CMK (cell line): Measurements from ENCODE around the gene PRRT3.
"Not testable (repeated sequence)": the region's sequence is repeated elsewhere in the genome, so short reads cannot be mapped to it uniquely, and the experiment has no call there.

Experiments
- DNase-seq: peaks from one replicate; pipeline ENCODE4 v3.0.0-alpha.2; 2010; ENCODE audit warnings: low read depth

PRRT3 gene

DNA sequence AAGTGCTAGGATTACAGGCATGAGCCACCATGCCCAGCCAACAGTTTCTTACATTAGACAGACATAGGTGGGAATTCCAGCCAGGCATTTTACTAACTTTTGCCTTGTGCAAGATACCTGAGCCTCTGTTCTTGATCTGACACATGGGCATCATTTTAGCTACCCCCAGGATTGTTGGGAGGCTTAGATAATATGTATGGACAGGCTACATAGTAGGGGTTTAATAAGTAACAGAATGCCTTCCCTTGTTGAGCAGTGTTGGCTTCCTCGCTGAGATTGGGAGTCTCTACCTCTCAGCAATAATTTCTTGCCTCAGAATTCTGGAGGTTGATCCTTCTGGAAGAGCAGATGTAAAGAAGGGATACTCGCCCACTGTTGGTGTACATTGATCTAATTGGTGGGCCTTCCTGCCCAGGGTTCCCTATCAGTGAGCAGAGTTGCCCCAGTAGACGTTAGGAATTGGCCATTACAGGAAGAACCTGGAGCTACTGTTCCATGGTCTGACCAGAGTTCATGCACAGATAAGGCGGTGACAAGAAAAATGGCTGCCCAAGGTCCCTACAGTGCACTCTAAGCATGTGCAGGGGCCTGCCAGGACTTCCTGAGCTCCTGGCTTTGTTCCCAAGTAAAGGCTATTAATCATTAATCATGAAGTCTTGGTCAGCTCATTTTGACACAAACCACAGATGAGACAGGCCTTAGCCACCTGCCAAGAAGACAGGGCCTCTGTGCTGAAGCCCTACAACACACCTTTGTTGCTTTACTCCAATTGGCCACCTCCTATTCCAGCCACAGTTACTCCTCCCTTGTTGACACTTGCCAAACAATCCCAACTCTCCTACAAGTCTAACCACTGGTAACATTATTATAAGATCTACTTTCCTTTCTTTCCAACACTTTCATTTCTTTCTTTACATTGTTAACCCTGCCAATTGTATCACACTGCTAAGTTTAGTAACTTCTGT is 54.5 kb downstream of the PRRT3 start:
- peak; percentile 70 for DNase-seq

DNA sequence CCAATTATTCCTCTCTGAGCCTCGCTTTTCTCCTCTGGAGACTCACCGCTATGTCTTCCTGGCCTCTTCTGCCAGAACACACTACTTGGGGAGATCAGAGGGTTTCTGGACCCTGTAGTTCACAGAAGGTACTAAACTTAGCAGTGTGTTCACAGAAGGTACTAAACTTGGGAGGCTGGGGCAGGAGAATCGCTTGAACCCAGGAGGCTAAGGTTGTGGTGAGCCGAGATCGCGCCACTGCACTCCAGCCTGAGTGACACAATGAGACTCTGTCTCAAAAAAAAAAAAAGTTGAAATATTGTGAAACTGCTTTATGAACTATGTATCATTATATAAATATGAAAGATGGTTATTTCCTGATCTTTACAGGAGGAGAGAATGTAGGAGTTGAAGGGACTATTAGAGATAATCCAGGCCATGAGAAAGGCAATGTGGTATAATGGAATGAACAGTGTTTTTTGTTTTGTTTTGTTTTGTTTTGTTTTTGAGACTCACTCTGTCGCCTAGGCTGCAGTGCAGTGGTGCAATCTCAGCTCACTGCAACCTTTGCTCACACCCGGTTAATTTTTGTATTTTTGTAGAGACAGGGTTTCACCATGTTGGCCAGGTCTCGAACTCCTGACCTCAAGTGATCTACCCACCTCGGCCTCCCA is 55.3 kb downstream of the PRRT3 start:
- DNase-seq: not testable (repeated sequence)

GRCh38 chr3:9895715-9896114 is 56.5 kb downstream of the PRRT3 start:
- DNase-seq: not testable (repeated sequence)
